ENCODE data around the gene CGGBP1. TPM values are rescaled to one million over a fixed set of nuclear protein-coding genes. Genes with fewer than 3 reads are reported as not detected.

CGGBP1 gene
- 69.6 and 83.7 TPM in 2 replicates for total RNA-seq

GRCh38 chr3:88058581-88059379 is at the start of gene CGGBP1, which contains the start of gene ZNF654:
CGGBP1 (minus strand) TSS chr3:88059005; CDS start chr3:88055976, 3,029 bp downstream.
ZNF654 (plus strand) TSS chr3:88059255; CDS start chr3:88059320, 65 bp downstream.

Other genes starting within 250 kb of the CGGBP1 start
- 17.1 and 18.5 TPM in 2 replicates for gene ZNF654, start 250 bp upstream of the CGGBP1 start, total RNA-seq
- 28.9 and 29.0 TPM in 2 replicates for gene C3orf38, start 91.0 kb upstream of the CGGBP1 start, total RNA-seq